HL-60/S4 (cell line): ENCODE results near the gene DUSP10.

Experiments
- in situ Hi-C: fragments of 300-500 bp; cut with MboI; formaldehyde crosslinking; loops from 2 replicates; pipeline ENCODE4 v1.14.3; 2022; ENCODE audit warnings: low sequenced_read_pairs

The DUSP10 gene

DNA sequence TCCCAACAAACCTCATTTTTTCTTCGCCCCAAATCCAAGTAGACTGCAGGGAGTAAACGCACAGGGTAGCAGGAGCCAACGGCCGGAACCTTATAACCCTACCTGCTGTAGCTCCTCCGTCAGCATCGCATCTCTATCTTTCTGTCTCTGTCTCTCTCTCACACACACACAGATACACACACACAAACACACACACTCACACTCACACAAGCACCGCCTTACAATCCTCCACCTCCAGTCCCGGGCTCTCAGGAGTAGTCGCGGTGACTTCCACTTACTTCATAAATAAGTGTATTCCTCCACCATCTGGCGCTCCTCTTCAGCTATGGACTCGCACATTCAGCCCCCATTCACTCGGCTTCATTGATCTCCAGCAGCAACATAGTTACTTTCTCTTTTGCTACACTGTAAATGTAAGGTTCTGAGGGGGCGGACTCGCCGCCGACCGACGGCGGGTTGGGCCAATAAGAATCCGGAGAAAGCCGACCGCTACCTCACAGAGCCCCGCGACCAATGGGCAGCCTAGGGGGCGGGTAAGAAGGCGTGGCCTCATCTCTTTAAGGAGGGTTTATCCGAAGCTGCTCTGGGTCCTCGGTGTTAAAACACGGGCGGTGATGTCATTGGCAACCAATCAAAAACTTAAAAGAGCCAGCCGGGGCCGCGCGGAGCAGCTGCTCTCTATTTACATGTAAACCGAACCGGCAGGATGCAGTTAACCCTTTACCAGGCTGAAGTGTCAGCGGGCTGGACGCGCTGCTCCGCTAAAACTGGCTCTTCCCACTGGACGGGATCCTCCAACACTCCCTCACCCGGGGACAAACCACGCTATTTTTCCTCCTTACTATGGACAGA, at the start of gene DUSP10:
Gene DUSP10 (minus strand): TSS at position 387 of the 852 bp plus-strand sequence. CDS start 2,345 bp downstream, outside the sequence.
- in situ Hi-C loops: loop anchor here (25.0 kb wide), 1 partner anchor 720 kb away; no protein-coding TSS in a partner anchor

- in situ Hi-C loops: no loop called here
Observed at GRCh38 chr1:221788466-221788865, 46.6 kb upstream of the DUSP10 start.

DNA sequence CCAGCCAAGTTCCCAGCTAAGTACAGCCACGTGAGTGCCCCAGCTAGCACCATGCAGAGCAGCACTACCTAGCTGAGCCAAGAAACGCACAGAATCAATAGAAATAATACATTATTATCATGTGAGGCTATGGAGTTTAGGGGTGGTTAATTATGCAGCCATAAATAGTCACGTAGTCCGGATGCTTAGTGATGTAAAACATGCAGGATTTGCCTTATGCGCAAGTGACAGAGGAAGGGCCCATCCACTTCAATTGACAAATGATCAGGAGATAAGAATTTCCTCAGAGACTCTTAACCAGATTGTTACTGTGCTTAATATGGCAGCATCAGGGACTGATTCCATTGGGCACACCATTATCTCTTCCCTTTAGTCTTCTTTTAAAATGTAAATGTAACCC, 44.8 kb upstream of the DUSP10 start:
- in situ Hi-C loops: no loop called here

DNA sequence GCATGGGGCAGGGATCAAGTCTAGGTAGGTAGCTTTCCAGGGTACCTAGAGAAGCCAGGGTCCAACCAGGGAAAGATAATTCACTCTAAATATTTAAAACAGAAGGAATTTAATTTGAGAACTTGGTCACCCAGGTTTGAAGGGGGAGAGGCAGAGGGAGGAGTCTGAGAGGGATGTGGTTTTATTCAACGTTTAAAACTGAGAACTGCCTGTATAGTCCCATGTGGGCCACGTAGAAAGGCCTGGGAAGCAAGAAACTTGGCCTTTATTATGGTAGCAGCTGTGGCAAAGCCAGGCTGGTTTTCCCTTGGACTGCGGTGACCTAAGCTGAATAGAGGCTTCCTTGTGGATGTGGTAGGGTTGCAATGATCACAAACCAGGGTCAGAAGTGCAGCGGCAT, 42.0 kb upstream of the DUSP10 start:
- in situ Hi-C loops: no loop called here

DNA sequence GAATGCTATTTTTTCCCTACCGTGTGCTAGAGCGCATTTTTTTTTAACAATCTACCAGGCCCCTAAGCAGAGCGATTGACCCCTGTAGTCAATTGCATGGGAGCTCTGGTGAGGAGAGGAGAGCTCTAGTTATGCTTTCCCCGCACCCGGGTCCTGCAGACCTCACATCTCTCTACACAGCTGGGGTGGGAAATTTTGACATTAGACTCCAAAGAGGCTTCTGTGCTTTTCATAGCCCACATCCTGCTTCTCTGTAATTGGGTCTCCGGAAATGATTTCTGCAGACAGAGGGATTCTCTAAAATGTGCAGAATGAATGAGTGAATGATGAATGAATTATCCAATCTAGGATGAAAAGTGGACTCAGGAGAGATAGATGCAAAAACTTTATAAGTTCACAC, 41.5 kb upstream of the DUSP10 start:
- in situ Hi-C loops: no loop called here

DNA sequence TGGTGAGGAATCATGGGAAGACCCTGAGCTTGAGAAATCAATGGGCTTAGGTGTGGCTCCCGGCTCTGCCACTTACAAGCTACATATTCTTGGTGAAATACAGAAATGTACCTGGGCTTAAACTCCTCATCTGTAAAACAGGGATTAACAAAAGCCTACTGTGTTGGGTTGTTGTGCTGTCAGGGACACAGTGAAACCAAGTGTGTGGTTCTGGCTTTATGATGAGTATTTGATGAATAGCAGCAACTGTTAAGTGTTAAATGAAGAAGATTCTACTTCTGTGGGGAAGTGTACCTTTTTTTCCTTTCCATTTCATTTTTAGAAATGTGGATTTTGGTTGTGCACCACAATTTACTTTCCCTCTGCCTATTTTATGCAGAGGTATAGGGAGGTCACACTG, 41.1 kb upstream of the DUSP10 start:
- in situ Hi-C loops: no loop called here

- in situ Hi-C loops: no loop called here
Observed at GRCh38 chr1:221782477-221782876, 40.6 kb upstream of the DUSP10 start.

DNA sequence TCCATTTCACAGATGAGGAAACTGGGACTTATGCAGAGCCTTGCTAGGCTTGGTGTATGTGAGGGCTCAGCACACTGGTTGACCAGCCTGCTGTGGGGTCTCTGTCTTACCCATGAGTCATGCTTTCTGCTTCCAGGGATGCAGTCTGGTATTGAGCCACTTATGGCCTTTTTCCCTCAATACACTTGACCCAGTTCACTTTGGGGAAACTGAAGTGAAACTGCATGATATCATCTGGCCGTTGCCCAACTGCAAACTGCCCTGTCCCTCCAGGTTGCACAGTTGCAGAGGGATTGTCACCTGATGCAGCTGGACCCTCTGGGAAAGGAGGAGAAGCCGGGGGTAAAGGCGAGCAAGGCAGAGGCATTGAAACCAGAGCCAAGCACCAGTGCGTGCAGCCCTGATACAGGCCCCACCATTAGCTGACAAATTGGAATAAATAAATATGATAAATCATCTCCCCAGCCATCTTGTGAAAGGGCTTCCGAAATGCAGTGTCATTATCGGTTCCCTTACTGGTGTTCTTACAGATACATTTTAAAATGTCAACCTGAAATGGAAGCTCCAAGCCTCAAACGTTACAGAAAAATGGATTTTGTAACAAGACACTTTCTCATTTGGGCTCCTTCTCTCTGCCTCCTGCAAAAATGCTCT, 39.3 kb upstream of the DUSP10 start:
- in situ Hi-C loops: no loop called here

DNA sequence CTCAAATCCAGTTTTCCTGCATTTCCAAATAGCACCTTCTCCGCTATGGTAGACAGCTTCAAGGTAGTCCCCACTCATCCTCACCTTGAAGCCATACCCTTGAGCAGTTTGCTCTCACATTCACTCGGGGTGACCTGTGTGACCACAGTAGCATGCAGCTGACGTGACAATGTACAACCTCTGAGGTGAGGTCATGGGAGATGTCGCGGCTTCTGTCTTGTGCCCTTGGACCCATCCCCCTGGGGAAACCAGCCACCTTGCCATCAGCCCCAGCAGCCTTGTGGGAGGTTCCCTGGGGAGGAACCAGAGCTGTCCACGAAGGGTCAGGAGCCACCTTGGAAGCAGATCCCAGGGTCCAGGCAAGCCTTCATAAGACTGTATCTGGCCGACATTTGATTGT, 38.3 kb upstream of the DUSP10 start:
- in situ Hi-C loops: no loop called here

DNA sequence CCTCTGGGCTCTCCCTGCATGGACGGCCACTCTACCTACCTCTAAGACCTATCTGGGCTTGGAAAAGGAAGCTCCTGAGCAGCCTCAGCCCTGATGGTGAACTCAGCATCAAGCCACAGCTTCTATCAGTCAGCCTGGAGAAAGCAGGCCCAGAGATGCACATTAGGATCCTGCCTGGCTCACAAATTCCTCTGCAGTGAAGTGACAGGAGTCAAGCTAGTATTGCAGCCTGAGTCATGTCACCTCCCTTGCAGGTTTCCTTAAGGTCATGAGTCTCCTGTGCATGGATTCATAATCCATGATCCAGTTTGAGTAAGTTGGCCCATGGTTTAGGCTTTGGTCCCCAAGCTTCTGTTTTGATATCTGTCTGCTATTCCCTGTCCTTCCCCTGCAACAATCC, 37.9 kb upstream of the DUSP10 start:
- in situ Hi-C loops: no loop called here

GRCh38 chr1:221778535-221779142, 36.8 kb upstream of the DUSP10 start:
- in situ Hi-C loops: no loop called here

DNA sequence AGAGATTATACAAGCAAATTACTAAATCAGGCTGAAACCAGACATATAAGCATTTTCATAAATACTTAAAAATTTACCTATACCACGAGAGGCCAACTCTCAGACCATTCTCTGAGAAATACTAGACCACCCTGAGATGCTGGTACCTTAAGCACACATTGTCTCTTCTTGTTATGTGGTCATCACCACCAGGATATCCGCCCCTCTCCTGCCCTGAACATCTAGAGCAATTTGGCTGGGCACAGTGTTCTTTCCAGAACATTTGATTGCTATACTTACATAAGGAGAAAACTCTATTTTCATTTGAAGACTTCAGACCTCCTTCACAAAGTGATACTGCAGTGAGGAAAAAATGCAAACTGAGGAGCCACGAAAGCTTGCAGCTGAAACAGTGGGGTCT, 36.2 kb upstream of the DUSP10 start:
- in situ Hi-C loops: no loop called here

DNA sequence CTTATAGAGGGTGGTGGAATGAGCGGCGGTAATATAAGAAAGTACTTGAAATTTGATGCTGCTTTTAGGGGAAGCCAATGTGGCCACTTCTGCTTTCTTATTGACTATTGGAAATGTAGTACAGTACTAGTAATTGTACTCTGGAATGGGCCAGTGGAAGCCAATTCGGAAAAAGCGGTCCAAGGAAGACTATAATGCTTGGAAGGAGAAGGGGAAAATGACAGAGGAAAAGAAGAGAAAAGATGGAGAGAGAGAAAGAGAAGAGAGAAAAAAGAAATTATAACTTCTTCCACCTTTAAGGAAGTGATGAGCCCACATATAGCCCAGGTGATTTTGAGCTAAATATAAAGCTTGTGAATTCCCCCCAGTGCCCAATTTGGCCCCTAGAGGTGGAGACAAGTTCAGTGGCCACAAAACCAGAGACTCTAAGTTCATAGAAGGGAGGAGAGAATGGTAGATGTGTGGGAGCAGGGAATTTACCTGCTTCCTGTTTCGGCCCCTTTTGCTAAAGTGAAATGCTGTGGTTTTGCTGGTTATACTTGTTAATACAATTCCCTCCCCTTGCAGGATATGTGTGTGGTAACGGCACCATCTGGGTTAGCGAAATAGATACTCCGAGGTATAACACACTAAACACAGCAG, 35.7 kb upstream of the DUSP10 start:
- in situ Hi-C loops: no loop called here

DNA sequence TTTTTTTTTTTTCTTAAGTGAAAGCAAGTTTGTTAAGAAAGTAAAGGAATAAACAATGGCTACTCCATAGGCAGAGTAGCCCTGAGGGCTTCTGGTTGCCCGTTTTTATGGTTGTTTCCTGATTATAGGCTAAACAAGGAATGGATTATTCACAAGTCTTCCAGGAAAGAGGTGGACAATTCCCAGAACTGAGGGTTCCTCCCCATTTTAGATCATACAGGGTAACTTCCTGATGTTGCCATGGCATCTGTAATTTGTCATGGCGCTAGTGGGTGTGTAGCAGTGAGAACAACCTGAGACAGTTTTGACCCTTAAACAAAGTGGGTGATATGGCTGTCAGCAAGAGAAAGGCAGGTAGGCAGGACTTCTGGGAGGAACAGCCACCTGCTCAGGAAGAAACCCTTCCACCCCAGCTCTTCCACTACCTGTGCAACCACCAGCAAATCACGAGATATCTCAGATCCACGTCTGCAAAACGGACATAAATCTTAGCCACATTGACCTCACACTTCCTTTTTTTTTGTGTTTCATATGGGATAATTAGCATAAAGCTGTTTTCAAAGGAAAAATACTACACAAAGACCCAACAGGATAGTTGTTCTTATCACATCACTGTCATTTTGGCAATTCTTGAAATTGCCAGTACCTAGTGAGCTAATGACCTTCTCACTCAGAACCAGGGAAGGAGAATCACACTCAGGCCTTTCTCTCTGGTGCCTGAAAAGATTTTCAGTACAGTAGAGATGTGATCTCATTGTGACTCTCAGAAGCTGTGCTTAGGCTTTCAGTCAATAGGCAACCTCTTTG, 34.8 kb upstream of the DUSP10 start:
- in situ Hi-C loops: no loop called here

DNA sequence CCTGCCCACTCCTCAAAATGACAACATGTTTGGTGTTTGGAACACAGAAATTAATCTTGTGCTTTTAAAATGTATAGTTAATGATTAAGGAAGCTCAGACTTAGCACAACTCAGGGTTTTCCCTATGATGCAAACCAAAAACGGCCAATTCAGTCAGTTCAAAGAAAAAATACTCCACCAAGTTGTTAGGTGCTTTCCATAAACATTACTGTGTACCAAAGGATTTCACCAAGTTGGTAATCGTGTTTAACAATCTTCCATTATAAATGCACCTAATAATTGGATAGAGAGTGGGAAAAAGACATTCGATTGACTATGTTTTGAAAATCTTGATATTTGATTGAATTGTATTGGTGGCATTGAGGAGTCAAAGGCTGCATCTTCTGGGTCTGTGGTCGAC, 33.3 kb upstream of the DUSP10 start:
- in situ Hi-C loops: no loop called here

- in situ Hi-C loops: no loop called here
Observed at GRCh38 chr1:221774054-221774842, 32.4 kb upstream of the DUSP10 start.

GRCh38 chr1:221773383-221773782, 31.5 kb upstream of the DUSP10 start:
- in situ Hi-C loops: no loop called here

GRCh38 chr1:221772117-221772516, 30.2 kb upstream of the DUSP10 start:
- in situ Hi-C loops: no loop called here

DNA sequence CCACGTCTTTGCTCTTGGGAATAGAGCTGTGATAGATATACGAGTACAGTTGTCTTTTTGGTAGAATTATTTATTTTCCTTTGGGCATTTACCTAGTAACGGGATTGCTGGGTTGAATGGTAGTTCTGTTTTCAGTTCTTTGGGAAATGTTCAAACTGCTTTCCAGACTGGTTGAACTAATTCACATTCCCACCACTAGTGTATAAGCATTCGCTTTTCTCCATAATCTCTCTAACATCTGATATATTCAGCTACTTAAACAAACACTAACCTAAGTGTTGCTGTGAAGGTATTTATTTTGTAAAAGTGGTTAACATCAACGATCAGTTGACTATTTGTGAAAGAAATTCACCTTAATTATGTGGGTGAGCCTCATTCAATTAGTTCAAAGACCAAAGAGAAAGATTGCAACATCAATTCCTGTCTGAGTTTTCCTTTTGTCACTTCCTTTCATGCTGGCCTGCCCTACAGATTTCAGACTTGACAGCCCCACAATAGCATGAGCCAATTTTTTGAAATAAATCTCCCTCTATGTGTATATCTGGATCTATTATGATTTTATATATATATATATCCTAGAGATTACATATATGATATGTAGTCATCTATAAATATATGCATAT, 26.7 kb upstream of the DUSP10 start:
- in situ Hi-C loops: no loop called here
